NCI-H446 (cell line): ENCODE results near the gene RPS6KL1.
A peak's percentile ranks its signal among the peaks of the same experiment; 100 is the strongest.
"Not testable (repeated sequence)": the region's sequence is repeated elsewhere in the genome, so short reads cannot be mapped to it uniquely, and the experiment has no call there.

ENCODE experiments used
- DNase-seq, 2 experiments: peaks; one replicate each; lab custom pipeline; 2025; lab: John Stamatoyannopoulos, UW

RPS6KL1 gene

GRCh38 chr14:74934476-74935359, 11.7 kb upstream of the RPS6KL1 start:
- DNase-seq: no peak

GRCh38 chr14:74934041-74934440, 11.0 kb upstream of the RPS6KL1 start:
- no peak for DNase-seq

DNA sequence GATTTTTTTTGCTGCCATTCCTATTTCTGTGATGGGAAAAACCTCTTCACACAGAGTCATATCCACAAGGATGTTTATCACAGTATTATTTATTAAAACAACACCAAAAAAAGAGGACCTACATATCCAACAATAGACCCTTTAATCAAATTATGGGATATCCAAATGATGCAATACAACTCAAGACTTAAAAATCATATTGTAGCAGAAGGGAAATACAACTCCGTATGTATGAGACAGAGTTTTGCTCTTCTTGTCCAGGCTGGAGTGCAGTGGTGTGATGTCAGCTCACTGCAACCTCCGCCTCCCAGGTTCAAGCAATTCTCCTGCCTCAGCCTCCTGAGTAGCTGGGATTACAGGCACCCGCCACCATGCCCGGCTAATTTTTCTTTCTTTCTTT, 9.9 kb upstream of the RPS6KL1 start:
- not testable (repeated sequence) for DNase-seq

DNA sequence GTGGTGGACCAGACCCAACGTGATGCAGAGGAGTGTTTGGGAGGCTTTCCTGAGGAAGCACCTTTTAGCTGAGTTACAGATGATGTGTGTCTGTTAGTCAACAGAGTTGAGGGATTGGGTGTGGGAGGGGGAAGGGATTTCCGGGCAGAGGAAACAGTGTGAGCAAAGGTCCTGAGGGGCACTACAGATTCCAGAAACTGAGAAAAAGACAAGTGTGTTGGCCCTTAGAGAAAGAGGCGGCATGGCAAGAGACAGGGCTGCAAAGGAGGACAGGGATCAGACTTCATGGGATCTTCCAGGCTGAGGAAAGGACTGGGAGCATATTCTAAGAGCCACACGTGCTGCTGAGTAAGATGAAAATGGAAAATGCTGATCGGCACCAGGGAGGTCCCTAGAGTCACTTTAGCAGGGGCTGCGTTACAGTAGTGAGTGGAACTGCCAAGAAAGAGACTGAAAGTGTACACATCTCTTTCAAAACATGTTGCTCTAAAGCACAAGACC, 9.4 kb upstream of the RPS6KL1 start:
- no peak for DNase-seq

GRCh38 chr14:74931744-74932143, 8.7 kb upstream of the RPS6KL1 start:
- DNase-seq: not testable (repeated sequence)

DNA sequence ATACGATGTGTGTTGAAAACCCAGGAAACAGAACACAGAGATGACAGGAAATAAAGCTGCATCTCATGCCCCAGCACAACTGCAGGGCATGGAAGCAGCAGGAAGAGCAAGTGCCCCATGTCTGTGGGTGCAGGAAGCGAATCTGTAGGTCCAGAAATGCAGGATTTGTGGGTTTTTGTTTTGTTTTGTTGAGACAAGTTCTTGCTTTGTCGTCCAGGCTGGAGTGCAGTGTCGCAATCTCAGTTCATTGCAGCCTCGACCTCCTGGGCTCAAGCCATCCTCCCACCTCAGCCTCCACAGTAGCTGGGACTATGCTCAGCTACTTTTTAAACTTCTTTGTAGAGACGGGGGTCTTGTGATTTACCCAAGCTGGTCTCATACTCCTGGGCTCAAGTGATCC, 6.2 kb upstream of the RPS6KL1 start:
- DNase-seq: no peak

DNA sequence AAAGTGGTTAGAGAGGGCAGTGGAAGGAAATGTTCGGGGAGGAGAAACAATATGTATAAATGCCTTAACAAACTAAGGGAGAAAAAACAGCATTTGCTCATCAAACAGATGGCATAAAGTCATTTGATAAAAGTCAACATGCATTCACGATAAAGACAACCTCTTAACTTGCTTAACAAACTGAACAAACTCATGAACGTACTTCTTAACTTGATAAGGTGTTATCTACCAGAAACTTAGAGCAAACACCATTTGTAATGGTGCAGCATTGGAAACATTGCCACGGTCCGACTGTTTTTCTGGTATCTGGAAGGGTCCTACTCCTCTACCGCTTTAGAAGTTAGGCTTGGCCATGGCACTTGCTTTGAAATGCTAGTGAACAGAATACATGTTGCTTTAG, 4.2 kb upstream of the RPS6KL1 start:
- DNase-seq: no peak

DNA sequence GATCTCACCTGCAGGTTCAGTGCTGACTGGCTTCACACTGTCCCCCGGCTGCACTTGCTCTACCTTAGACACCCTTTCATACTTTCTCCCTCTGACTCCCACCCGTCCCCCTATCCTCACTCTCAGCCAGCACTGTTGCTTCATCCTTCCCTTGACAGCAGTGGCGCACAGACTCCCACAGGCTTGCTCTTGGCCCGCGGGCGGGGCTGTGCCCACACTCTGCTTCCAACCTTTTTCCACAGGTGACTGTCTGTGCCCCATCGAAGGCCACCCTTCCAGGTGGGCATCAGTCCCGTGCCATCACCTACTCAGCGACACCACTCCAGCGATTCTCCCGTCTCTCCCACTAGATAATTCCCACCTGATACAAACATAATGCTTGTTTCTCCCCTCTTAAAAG, 1.0 kb upstream of the RPS6KL1 start:
- DNase-seq: no peak

DNA sequence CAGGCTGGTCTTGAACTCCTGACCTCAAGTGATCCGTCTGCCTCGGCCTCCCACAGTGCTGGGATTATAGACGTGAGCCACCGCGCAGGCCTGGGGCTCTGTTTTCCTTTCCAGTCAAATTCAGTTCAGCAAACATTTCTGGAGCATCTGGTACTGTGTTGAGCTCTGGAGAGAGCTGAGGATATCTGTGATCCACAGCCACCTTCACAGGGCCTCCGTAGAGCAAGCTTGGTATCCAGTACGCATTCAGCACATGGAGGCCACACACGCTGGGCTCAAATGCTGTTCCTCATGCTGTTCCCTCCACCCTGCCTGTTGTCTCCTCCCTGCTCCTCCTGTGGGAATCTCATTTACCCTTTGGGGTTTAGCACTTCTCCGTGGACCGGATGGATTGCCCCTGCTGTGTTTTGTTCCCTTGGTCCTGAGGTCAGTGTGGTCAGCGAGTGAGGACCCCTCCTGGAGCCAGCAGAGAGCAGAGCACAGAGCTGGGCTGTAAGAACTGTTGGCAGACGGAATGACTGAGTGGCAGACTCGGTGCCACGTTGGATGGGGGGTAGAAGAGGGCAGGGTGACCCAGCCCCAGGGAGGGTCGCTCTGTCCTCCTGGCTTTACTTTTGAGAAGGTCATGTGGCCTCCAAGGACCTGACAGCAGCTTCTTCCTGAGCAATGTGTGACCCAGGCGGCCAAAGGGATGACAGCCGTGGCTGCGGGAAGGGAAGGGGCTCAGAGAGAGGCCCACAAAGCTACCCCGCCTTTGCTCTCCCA, 891 bp downstream of the RPS6KL1 start:
- no peak for DNase-seq

- DNase-seq: no peak
Measured at GRCh38 chr14:74921053-74921620, 1.9 kb downstream of the RPS6KL1 start.

DNA sequence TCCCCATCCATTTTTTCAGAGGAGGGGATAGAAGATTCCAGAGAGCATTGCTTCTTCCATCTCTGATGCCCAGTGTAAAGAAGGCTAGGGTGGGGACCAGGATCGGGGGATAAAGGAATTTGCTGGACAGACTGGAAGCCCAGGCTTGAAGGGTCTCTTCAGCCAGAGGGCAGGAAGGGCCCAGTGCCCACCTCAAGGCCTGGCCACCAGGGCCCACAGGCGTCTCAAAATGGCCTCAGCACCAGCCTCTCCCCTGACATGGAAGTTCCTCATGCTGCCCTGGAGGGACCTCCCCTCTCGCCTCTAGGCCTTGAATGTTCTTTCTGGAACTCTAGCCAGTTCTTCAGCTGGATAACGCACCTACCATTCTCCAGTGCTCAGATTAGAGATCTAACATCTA, 2.8 kb downstream of the RPS6KL1 start:
- DNase-seq: no peak

GRCh38 chr14:74919421-74920165, 3.5 kb downstream of the RPS6KL1 start:
- DNase-seq: no peak

GRCh38 chr14:74918380-74918779, 4.7 kb downstream of the RPS6KL1 start:
- DNase-seq: no peak

DNA sequence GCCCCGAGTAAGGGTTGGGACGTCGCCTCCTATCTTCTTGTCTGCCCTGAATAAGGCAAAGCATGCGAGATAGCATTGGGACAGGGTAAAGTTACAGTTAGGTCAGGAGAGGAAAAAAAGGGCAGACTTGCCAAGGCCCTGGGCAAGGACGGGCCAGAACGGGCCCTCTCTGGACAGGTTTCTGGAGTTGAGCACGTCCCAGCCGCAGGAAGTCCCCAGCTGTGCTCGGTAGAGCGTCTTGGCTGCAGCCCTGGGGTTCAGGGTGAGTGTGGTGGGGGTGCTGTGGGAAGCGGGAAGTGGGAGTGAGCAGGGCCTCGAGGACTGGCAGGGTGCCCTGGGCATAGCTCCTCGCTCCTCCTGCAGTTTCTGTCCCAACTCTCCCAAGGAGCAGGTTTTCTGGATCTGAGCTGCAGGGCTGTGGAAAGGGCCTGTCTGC, 5.4 kb downstream of the RPS6KL1 start:
- peak in 1 of 2 experiments; percentile 12 for DNase-seq

- DNase-seq: no peak
Measured at GRCh38 chr14:74917178-74917543, 5.9 kb downstream of the RPS6KL1 start.

DNA sequence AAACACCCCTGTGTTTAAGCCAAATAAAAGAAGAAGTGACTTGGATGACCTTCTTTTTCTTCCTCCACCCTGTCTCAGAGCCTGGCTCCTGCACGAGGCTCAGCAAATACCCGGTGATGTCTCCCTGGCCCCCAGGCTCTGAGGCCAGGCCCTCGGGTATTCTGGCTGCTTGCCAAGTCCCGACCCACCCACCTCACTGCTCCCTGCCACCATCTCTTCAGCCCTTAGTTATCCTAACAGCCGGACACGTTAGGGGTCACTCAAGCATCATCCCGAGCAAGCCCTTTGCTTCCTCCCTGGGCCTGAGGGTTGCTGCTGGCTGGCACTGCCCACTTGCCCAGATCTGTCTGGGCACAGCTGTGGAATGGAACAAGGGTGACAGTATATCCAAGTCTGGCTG, 7.2 kb downstream of the RPS6KL1 start:
- no peak for DNase-seq

DNA sequence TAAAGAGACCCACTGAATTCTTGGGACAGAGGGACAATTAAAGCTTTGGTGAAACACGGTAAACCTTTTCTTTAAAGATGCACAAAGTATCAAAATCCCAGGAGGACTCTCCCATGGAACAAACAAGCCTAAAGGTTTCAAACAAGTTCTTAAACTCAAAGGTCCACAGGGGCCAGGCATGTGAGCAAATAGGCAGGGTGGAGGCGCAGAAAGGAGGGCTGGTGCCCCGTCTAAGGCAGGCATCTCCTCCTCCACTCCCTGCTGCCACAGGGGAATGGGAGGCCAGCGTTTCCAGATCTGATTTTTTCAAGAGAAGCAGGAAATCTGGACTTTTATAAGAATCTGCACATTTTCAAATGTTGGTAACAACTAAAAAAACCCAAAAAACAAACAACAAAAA, 7.6 kb downstream of the RPS6KL1 start:
- DNase-seq: no peak

GRCh38 chr14:74913986-74914573, 9.0 kb downstream of the RPS6KL1 start:
- peak in 1 of 2 experiments; percentile 62 for DNase-seq

DNA sequence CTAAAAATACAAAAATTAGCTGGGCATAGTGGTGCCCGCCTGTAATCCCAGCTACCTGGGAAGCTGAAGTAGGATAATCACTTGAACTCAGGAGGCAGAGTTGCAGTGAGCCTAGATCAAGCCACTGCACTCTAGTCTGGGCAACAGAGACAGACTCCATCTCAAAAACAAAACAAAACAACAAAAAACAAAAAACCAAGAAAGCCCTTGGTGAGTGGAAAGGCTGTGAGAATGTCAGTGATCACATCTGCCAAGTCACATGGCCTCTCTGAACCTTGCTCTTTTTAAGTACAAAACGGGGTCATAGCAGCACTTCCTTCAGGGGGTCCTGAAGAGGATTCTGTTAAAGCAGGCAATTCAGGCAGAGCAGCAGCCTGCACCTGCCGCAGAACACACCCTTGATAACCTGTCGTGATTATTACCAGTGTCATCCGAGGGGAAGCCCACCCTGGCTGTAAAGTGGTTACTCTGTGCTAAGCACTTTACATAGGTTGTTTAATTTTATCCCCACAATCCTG, 9.6 kb downstream of the RPS6KL1 start:
- no peak for DNase-seq

- DNase-seq: no peak
Measured at GRCh38 chr14:74912801-74913200, 10.3 kb downstream of the RPS6KL1 start.

DNA sequence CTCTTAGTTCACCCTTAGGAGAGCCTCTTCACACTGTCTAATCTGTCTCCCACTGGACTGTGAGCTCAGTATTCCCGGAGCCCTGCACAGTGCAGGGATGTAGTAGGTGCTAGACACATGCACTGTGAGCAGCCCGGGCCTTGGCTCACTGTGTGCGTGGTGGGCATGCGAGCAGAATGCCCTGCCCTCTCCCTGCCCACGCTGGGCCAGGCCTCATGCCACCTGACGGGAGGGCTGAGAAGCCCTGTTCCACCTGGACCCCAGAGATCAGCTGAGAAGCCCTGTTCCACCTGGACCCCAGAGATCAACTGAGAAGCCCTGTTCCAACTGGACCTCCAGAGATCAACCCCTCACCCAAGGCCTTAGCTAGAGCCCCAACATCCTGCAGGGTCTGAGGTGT, 10.9 kb downstream of the RPS6KL1 start:
- no peak for DNase-seq
